Uterus (tissue), 4 donors: Measurements from ENCODE around the gene SLC39A13. TPM values are rescaled to one million over a fixed set of nuclear protein-coding genes. Genes with fewer than 3 reads are reported as not detected.

Experiments used
- DNase-seq, 2 donors: peaks; one replicate each; pipeline ENCODE4 v3.0.0-alpha.2; 2019 to 2020
- H3K27ac ChIP-seq, 2 donors: fragments of 200-600 bp; sonication (generic); 1 replicate in 1 of 2; 2 replicates in 1 of 2; pipeline ENCODE4 v1.5.1; 2016 to 2018
- H3K27me3 ChIP-seq, 2 donors: fragments of 200-600 bp; sonication (generic); one replicate each; pipeline ENCODE4 v1.5.1; 2018 to 2019; ENCODE audit warnings: control low read depth in 1 of 2
- H3K36me3 ChIP-seq, 2 donors: fragments of 200-600 bp; sonication (generic); one replicate each; pipeline ENCODE4 v1.5.1; 2019; ENCODE audit warnings: control low read depth in 1 of 2
- H3K4me1 ChIP-seq, 2 donors: fragments of 200-600 bp; sonication (generic); one replicate each; pipeline ENCODE4 v1.5.1; 2018 to 2019; ENCODE audit warnings: control low read depth in 1 of 2
- H3K4me3 ChIP-seq, 2 donors: fragments of 200-600 bp; sonication (generic); 1 replicate in 1 of 2; 2 replicates in 1 of 2; pipeline ENCODE4 v1.5.1; 2018 to 2019; ENCODE audit warnings: mild to moderate bottlenecking in 1 of 2
- H3K9me3 ChIP-seq, 2 donors: fragments of 200-600 bp; sonication (generic); one replicate each; pipeline ENCODE4 v1.5.1; 2019; ENCODE audit warnings: control low read depth in 1 of 2
- POLR2A ChIP-seq, 2 donors: fragments of 450-650 bp; IDR thresholded peaks; one replicate each; pipeline ENCODE4 v1.6.1; 2016; ENCODE audit warnings: antibody characterized with exemption in 2 of 2, mild to moderate bottlenecking in 1 of 2, moderate library complexity in 1 of 2
- intact Hi-C: fragments of 100-400 bp; cut with DNase I; formaldehyde crosslinking; loops from one replicate; pipeline ENCODE4 v1.15.1; 2023; ENCODE audit warnings: low total_unique reads
- total RNA-seq, 4 donors: library from RNA; depleted of rRNA in 3 of 4; stranded (reverse); fragments of >200 nt in 3 of 4; gene quantifications; one replicate each; pipeline versions ENCODE4 v1.1.0 to v1.2.4, GENCODE V29; 2014 to 2023
- TF ChIP-seq, protein P1 (sequence below), 4 experiments: fragments of 200-600 bp in 2 of 4; fragments of 450-650 bp in 2 of 4; sonication (generic) in 2 of 4; IDR thresholded peaks; one replicate each; pipeline ENCODE4 v1.5.1; 2016 to 2019; ENCODE audit warnings: antibody characterized with exemption in 4 of 4, mild to moderate bottlenecking in 2 of 4, moderate library complexity in 1 of 4
- donor health status: DM: yes; HTN: yes; CAD: no.

SLC39A13 gene
- total RNA-seq, 4 donors from 2014 or later, result 30.9 to 79.2 (median 64.2) TPM

GRCh38 chr11:47443028-47443700 lies 34.8 kb downstream of the SLC39A13 start:
- Histone ChIP-seq H3K27ac (no peak overlapping the region), H3K9me3 (no peaks in the 10 kb centered on the region), H3K27me3 (no peaks in the 10 kb centered on the region), H3K4me1 (no peaks in the 10 kb centered on the region), H3K36me3 (no peaks in the 10 kb centered on the region), H3K4me3 (no peak overlapping the region)
- DNase-seq, result no peak
- TF ChIP-seq, protein P1, sequence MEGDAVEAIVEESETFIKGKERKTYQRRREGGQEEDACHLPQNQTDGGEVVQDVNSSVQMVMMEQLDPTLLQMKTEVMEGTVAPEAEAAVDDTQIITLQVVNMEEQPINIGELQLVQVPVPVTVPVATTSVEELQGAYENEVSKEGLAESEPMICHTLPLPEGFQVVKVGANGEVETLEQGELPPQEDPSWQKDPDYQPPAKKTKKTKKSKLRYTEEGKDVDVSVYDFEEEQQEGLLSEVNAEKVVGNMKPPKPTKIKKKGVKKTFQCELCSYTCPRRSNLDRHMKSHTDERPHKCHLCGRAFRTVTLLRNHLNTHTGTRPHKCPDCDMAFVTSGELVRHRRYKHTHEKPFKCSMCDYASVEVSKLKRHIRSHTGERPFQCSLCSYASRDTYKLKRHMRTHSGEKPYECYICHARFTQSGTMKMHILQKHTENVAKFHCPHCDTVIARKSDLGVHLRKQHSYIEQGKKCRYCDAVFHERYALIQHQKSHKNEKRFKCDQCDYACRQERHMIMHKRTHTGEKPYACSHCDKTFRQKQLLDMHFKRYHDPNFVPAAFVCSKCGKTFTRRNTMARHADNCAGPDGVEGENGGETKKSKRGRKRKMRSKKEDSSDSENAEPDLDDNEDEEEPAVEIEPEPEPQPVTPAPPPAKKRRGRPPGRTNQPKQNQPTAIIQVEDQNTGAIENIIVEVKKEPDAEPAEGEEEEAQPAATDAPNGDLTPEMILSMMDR (IDR thresholded peaks at IDR 0.05), result no peak
- TF ChIP-seq POLR2A (IDR thresholded peaks at IDR 0.05), result no peak
- intact Hi-C loops, result no loop called here

GRCh38 chr11:47443817-47444216 lies 35.4 kb downstream of the SLC39A13 start:
- no peak for DNase-seq
- Histone ChIP-seq H3K4me3 (no peak overlapping the region), H3K36me3 (no peaks in the 10 kb centered on the region), H3K27me3 (no peaks in the 10 kb centered on the region), H3K4me1 (no peaks in the 10 kb centered on the region), H3K27ac (no peak overlapping the region), H3K9me3 (no peaks in the 10 kb centered on the region)
- TF ChIP-seq, protein P1 (IDR thresholded peaks at IDR 0.05), result no peak
- TF ChIP-seq POLR2A (IDR thresholded peaks at IDR 0.05), result no peak
- intact Hi-C loops, result no loop called here

GRCh38 chr11:47445840-47446239 lies 37.5 kb downstream of the SLC39A13 start:
- Histone ChIP-seq H3K4me1 (no peaks in the 10 kb centered on the region), H3K9me3 (no peaks in the 10 kb centered on the region), H3K36me3 (no peaks in the 10 kb centered on the region), H3K27ac (no peak overlapping the region), H3K27me3 (no peaks in the 10 kb centered on the region), H3K4me3 (no peak overlapping the region)
- intact Hi-C loops, result no loop called here
- no peak for TF ChIP-seq POLR2A (IDR thresholded peaks at IDR 0.05)
- TF ChIP-seq, protein P1 (IDR thresholded peaks at IDR 0.05), result no peak
- DNase-seq, result no peak

DNA sequence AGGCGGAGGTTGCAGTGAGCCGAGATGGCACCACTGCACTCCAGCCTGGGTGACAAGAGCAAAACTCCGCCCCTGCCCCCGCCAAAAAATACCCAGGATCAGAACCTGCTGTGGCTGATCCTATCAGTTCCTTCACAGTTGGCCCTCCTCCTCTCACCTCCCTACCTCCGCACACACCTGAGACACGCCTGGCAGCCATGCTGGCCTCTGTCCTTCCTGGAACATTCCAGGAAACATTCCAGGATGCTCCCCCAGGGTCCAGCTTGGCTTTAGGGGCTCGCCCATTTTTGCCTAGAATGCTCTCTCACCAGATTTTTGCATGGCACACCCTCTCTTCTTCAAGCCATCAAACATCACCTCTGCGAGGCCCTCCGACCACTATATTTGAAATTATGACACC lies 38.4 kb downstream of the SLC39A13 start:
- DNase-seq, result no peak
- Histone ChIP-seq H3K4me1 (no peaks in the 10 kb centered on the region), H3K4me3 (no peak overlapping the region), H3K27me3 (no peaks in the 10 kb centered on the region), H3K27ac (no peak overlapping the region), H3K9me3 (no peaks in the 10 kb centered on the region), H3K36me3 (no peaks in the 10 kb centered on the region)
- TF ChIP-seq, protein P1 (IDR thresholded peaks at IDR 0.05), result no peak
- no peak for TF ChIP-seq POLR2A (IDR thresholded peaks at IDR 0.05)
- intact Hi-C loops, result no loop called here

DNA sequence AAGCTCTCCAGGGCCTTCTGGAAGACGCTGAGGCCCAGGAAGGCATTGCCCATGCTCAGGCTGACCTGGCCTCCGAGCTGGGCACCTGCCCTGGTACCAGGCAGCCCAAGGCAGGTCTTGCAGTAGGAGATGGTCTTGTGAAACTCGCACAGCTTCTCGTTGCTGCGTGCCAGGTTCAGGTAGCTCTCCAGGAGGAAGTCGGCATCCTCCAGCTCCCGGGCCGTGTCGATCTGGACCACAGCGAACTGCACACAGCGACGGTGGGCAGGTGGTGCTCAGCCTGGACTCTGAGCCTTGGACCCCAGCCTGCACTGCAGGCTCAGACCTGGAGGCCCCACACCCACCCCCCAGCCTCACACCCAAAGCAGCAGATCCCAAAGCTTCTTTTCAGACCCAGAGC lies 39.5 kb downstream of the SLC39A13 start:
- H3K27me3 ChIP-seq, result no peaks in the 10 kb centered on the region
- H3K27ac ChIP-seq, result no peak overlapping the region
- no peak overlapping the region for H3K4me3 ChIP-seq
- DNase-seq, result no peak
- no peaks in the 10 kb centered on the region for H3K4me1 ChIP-seq
- TF ChIP-seq, protein P1 (IDR thresholded peaks at IDR 0.05), result no peak
- no peak for TF ChIP-seq POLR2A (IDR thresholded peaks at IDR 0.05)
- H3K36me3 ChIP-seq, result no peaks in the 10 kb centered on the region
- H3K9me3 ChIP-seq, result no peaks in the 10 kb centered on the region
- intact Hi-C loops, result no loop called here
